HG03378 (cell line): ENCODE results near the gene DNHD1.

Experiments used
- ATAC-seq: cut with Tn5 transposase; IDR thresholded peaks from one replicate; pipeline ENCODE4 v1.9.1; 2021; ENCODE audit warnings: mild to moderate bottlenecking, moderate library complexity; ENCODE audit not compliant: unreplicated experiment

Gene DNHD1

DNA sequence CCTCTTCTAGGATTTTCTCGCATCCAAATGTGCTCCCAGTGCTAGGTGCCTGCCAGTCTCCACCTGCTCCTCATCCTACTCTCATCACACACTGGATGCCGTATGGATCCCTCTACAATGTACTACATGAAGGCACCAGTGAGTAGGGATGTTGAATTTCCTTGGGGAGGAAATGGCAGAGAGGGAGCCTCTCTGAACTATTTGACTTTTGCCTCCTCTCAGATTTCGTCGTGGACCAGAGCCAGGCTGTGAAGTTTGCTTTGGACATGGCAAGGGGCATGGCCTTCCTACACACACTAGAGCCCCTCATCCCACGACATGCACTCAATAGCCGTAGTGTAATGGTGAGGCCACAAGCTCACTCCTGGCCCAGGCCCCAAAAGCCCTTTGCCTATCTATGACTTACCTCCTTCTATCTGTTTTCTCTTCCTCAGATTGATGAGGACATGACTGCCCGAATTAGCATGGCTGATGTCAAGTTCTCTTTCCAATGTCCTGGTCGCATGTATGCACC lies 112.5 kb downstream of the DNHD1 start:
- no peak for ATAC-seq

- ATAC-seq = no peak
Measured at GRCh38 chr11:6610591-6610990, 113.5 kb downstream of the DNHD1 start.

DNA sequence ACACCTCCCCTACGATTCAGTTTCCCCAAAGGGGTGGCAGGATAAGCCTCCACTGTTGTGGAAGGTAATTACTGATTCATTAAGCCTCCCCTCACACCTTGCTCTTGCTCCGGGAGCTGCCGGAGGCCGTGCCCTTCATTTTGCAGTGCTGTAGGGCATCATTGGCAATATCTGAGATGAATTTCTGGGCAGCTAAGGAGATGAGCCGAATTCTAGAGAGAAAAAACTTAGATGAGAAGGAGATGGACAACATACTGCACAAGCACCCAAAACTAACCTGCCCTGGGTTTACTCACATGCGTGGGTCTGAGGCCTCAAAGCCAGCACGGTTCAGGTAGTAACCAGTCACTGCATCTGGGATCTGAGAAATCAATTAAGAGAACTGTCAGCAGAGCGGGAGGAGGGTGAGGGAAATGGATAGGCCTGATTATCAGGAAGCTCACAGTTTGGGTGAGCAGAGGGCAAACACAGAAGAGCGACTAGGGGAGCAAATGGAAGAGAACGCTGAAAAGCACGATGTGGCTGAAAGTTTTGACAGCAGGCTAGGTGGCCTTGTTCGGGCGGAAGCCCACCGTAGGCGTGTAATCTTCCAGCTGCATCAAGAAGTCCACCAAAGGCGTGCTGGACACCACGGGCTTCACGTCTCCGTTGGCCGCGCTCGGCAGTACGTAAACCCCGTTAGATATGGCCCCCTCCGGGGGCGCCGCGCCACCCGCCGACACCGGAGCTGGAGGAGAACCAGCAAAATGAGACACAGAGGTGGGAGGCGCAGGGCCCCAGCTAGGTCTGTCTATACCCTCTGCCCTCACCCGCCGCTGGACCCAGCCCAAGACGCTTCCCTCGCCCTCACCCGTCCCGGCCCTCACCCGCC lies 114.2 kb downstream of the DNHD1 start:
- no peak for ATAC-seq

- ATAC-seq = no peak
Measured at GRCh38 chr11:6611963-6612212, 114.8 kb downstream of the DNHD1 start.

- ATAC-seq = peak; percentile 66
Measured at GRCh38 chr11:6612213-6613041, 115.3 kb downstream of the DNHD1 start, which contains the start of gene TAF10. TAF10 (minus strand) TSS chr11:6612216; CDS start chr11:6612189, 27 bp downstream.

DNA sequence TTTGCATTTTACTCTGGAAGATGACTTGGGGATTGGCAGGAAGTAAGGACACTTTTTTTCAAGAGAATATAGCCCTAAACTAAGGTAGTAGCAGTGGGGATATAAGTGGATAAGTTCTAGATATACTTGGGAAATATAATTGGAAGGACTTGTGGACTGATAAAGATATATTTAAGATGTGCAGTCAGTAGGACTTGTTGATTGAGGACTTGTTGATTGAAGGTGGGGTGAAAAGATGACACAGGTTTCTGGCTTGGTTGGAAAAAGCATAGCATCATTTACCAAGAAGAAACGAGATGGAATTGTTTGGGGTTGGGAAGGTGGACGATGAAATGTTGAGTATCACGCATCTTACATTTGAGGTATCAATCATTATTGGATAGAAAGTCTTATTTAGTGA lies 116.4 kb downstream of the DNHD1 start:
- ATAC-seq = no peak

DNA sequence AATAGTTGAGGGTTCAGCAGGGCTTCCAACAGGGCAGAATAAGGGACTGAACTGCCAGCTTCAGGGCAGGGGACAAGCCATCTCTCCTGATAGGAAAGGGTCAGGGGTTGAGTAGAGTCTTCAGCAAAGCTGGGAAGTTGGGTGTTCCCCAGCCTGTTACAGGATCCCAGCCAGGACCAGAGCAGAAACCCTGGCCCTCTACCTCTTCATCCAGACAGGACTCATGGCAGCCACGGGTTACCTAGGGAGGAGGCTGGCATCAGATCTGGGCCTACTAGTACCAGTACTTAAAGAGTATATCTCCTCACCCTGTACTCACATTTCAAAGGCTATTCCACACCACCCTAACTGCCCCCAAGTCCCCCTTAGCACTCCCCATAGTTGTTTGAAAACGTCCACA lies 117.4 kb downstream of the DNHD1 start:
- no peak for ATAC-seq

- ATAC-seq = no peak
Measured at GRCh38 chr11:6615046-6615445, 118.0 kb downstream of the DNHD1 start.

DNA sequence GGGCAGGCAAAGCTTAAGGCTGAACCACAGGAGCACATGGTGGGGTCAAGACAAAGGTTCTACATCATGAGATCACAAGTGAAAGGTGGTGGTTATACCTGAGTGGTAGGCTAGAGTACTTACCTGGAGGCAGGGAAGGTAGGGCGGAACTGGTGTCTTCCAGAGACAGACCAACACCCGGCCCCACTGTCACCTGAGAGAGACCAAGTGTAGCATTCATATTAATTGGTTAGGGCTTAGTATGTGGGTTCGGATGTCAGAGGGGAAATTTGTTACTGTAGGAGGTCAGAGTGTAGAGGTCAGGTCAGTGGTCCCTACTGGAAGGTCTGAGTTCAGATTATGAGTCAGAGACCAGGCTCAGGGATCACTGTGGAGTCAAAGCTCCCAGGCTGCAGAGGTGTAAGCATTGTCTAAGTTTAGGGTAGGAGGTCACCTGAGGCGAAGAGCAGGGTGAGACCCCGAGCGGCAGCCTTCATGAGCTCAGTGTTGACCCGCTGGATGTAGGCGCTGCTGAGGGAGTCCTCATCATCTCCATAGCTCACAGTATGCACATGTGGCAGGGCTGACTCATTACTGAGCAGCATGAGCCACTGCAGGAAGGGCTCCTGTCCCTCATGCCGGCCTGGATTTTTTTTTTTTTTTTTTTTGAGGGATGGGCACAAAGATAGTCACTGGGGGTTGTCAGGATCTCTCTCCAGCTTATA lies 119.0 kb downstream of the DNHD1 start:
- no peak for ATAC-seq

DNA sequence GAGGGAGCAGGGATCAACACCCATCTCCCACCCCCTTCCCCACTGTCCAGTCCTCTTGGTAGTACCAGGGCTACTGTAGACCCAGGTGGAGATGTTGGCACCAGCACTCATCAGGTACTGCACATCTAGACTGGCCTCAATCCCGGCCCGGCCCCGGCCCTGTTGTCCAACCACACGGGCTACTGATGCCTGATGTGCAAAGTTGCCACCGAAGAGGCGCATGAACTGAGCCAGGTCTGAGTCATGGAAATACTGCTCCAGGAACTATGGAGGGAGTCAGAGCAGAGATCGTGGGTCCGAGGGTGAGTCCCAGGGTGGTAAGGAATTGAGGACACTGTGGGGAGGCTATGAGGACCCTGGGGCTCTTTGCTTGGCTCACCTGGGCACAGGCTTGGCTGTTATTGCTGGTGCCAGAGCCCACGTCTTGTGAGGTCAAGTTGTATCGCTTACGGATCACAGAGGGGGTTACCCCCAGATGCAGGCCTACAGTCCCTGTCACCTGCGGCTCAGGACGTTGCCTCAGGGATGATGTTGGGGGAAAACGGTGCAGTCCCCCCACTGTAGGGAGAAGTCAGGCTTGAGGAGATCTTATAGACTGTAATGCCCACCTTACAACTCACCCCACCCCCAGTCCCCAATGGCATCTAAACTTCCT lies 119.6 kb downstream of the DNHD1 start:
- no peak for ATAC-seq

DNA sequence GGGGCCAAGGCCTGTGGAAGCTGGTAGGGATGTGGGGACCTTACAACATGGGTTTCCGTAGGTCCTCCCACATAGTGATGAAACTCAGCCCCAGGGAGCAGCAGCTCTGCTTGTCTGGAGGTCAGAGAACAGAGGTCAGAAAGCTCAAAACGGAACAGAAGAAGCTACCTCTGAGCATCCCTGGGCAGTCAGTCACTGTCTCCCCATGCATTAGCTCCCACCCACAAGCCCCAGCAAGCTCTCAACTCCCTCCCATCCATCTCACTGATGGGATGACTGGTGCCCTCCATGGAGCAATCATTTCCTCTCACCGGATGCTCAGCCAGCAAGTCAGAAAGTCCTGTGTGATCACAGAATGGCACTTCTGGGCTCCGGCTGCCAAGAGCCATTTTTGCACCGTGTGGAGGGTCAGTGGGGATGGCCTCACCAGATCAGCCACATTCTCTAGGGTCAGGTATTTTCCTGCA lies 120.3 kb downstream of the DNHD1 start:
- ATAC-seq = no peak

GRCh38 chr11:6618117-6619003 lies 121.3 kb downstream of the DNHD1 start:
- ATAC-seq = no peak

GRCh38 chr11:6619004-6619745 lies 122.1 kb downstream of the DNHD1 start, which contains the start of gene TPP1:
TPP1 (minus strand) TSS chr11:6619422; CDS start chr11:6619400, 22 bp downstream.
- ATAC-seq = peak; percentile 98

DNA sequence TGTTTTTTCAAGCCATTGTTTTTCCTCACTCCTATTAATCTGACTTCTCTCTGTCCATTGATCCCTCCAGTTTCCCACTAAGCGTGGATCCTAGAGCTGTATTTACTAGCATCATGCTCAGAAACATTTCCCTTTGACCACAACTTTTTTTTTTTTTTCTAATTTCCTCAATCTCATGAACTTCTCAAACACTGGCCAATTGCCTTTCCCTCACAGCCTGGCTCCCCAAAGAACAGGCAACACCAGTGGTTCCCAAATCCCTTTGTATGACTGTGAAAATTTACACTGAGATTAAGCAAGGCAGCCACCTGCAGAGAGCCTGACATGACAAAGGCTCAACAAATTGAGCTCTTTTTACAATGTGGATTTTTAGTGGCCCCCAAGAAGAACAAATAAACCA lies 123.6 kb downstream of the DNHD1 start:
- no peak for ATAC-seq
